H1 (cell line): ENCODE measurements around the gene SCCPDH. TPM values are rescaled to one million over a fixed set of nuclear protein-coding genes. Genes with fewer than 3 reads are reported as not detected.

Experiments used
- CTCF ChIA-PET: fragments of 300-600 bp; sonication (Branson Sonifier 250); formaldehyde crosslinking; loops from one replicate; lab custom pipeline; 2021; ENCODE audit not compliant: partially characterized antibody; lab: Charles Lee
- POLR2A ChIA-PET: fragments of 300-600 bp; sonication (Branson Sonifier 250); formaldehyde crosslinking; loops from one replicate; lab custom pipeline; 2021; ENCODE audit warnings: inconsistent platforms; ENCODE audit not compliant: partially characterized antibody; lab: Charles Lee
- DNase-seq, 2 experiments: peaks; one replicate each; pipeline versions ENCODE4 v3.0.0 to v3.0.0-alpha.2; 2010 to 2022; ENCODE audit warnings: low spot score in 2 of 2, low read depth in 1 of 2, mixed read lengths in 1 of 2
- FAIRE-seq: peaks from 2 replicates; lab custom pipeline; 2011; peaks lifted over from hg19 to GRCh38; lab: Jason Lieb, UNC
- H2AFZ ChIP-seq: 2 replicates; pipeline ENCODE4 v1.8.1; 2012; ENCODE audit warnings: low read length, inconsistent platforms
- H2AK5ac ChIP-seq: 2 replicates; pipeline ENCODE4 v1.6.1; 2013; ENCODE audit warnings: low read depth, low read length
- H2BK120ac ChIP-seq: replicated peaks from 2 replicates; pipeline ENCODE3; 2013; ENCODE audit warnings: low read depth, low read length, inconsistent platforms
- H2BK12ac ChIP-seq: 2 replicates; pipeline ENCODE4 v1.6.1; 2013; ENCODE audit warnings: low read depth, low read length
- H2BK15ac ChIP-seq: 2 replicates; pipeline ENCODE4 v1.6.1; 2013; ENCODE audit warnings: low read length
- H2BK20ac ChIP-seq: 2 replicates; pipeline ENCODE4 v1.6.1; 2013; ENCODE audit warnings: low read length
- H2BK5ac ChIP-seq: 2 replicates; pipeline ENCODE4 v1.6.1; 2013; ENCODE audit warnings: low read depth, low read length
- H3K14ac ChIP-seq: 2 replicates; pipeline ENCODE4 v1.6.1; 2013; ENCODE audit warnings: inconsistent platforms; ENCODE audit not compliant: insufficient read length
- H3K18ac ChIP-seq: 2 replicates; pipeline ENCODE4 v1.6.1; 2013; ENCODE audit warnings: low read length; ENCODE audit errors: extremely low read depth
- H3K23ac ChIP-seq: 2 replicates; pipeline ENCODE4 v1.6.1; 2013; ENCODE audit warnings: inconsistent platforms; ENCODE audit not compliant: insufficient read length
- H3K23me2 ChIP-seq: 2 replicates; pipeline ENCODE4 v1.6.1; 2013; ENCODE audit warnings: low read depth, low read length
- H3K27ac ChIP-seq: 2 replicates; pipeline ENCODE4 v1.6.1; 2011; ENCODE audit warnings: low read depth, low read length, inconsistent platforms
- H3K27me3 ChIP-seq, 4 experiments: replicated peaks in 1 of 4; 1 replicate in 1 of 4; 2 replicates in 3 of 4; pipeline versions ENCODE4 v1.6.1 to v1.8.1; 2011 to 2013; ENCODE audit warnings: low read length in 3 of 4, mild to moderate bottlenecking in 3 of 4, inconsistent platforms in 2 of 4, mixed read lengths in 2 of 4, moderate library complexity in 1 of 4; ENCODE audit not compliant: control insufficient read depth in 3 of 4, insufficient read depth in 3 of 4; ENCODE audit errors: extremely low read depth in 1 of 4
- H3K36me3 ChIP-seq, 4 experiments: 2 replicates each; pipeline versions ENCODE4 v1.6.1 to v1.8.1; 2011 to 2013; ENCODE audit warnings: mild to moderate bottlenecking in 4 of 4, low read length in 3 of 4, moderate library complexity in 2 of 4, control low read depth in 1 of 4, inconsistent platforms in 1 of 4; ENCODE audit not compliant: insufficient read depth in 4 of 4, control insufficient read depth in 2 of 4
- H3K4ac ChIP-seq: replicated peaks from 2 replicates; pipeline ENCODE3; 2013; ENCODE audit warnings: low read length, low read depth, mixed read lengths, inconsistent platforms; ENCODE audit not compliant: insufficient read length
- H3K4me1 ChIP-seq, 4 experiments: replicated peaks in 1 of 4; 1 replicate in 1 of 4; 2 replicates in 3 of 4; pipeline versions ENCODE4 v1.6.1 to v1.8.1; 2011 to 2013; ENCODE audit warnings: low read length in 3 of 4, inconsistent platforms in 2 of 4, mixed read lengths in 1 of 4; ENCODE audit not compliant: insufficient read depth in 4 of 4, control insufficient read depth in 3 of 4
- H3K4me2 ChIP-seq, 2 experiments: 2 replicates each; pipeline versions ENCODE4 v1.6.1 to v1.8.1; 2011 to 2013; ENCODE audit warnings: low read depth in 2 of 2, low read length in 2 of 2, control low read depth in 1 of 2, inconsistent platforms in 1 of 2, mild to moderate bottlenecking in 1 of 2; ENCODE audit not compliant: insufficient read depth in 1 of 2
- H3K4me3 ChIP-seq, 4 experiments: fragments of 200-600, 300-600 bp in 1 of 4; sonication (generic), shearing (Covaris generic), sonication (Bioruptor Twin) in 1 of 4; 2 replicates each; pipeline versions ENCODE4 v1.5.1 to v1.8.1; 2011 to 2016; ENCODE audit warnings: low read length in 4 of 4, low read depth in 3 of 4, control low read depth in 2 of 4, inconsistent platforms in 2 of 4, mild to moderate bottlenecking in 2 of 4, mixed read lengths in 1 of 4, moderate library complexity in 1 of 4; ENCODE audit not compliant: insufficient read depth in 2 of 4; ENCODE audit errors: extremely low read depth in 1 of 4
- H3K56ac ChIP-seq: replicated peaks from 2 replicates; pipeline ENCODE3; 2013; ENCODE audit warnings: low read depth, mild to moderate bottlenecking, mixed read lengths, low read length, inconsistent platforms; ENCODE audit not compliant: insufficient read length
- H3K79me1 ChIP-seq: 2 replicates; pipeline ENCODE4 v1.6.1; 2013; ENCODE audit warnings: low read depth, low read length, control low read depth
- H3K79me2 ChIP-seq, 2 experiments: 2 replicates each; pipeline versions ENCODE4 v1.6.1 to v1.8.1; 2012 to 2013; ENCODE audit warnings: low read length in 2 of 2, mild to moderate bottlenecking in 2 of 2, inconsistent platforms in 1 of 2; ENCODE audit not compliant: insufficient read depth in 2 of 2, control insufficient read depth in 1 of 2
- H3K9ac ChIP-seq, 4 experiments: replicated peaks in 1 of 4; 1 replicate in 1 of 4; 2 replicates in 3 of 4; pipeline versions ENCODE4 v1.6.1 to v1.8.1; 2011 to 2013; ENCODE audit warnings: low read depth in 3 of 4, low read length in 3 of 4, control low read depth in 2 of 4, mild to moderate bottlenecking in 2 of 4, moderate library complexity in 2 of 4, inconsistent platforms in 1 of 4; ENCODE audit errors: extremely low read depth in 1 of 4
- H3K9me3 ChIP-seq, 2 experiments: 2 replicates each; pipeline versions ENCODE4 v1.6.1 to v1.8.1; 2012 to 2013; ENCODE audit warnings: mild to moderate bottlenecking in 2 of 2, moderate library complexity in 2 of 2, control low read depth in 1 of 2, inconsistent platforms in 1 of 2, low read depth in 1 of 2, low read length in 1 of 2, mixed read lengths in 1 of 2; ENCODE audit not compliant: insufficient read depth in 2 of 2
- H4K20me1 ChIP-seq, 2 experiments: replicated peaks in 1 of 2; 2 replicates each; pipeline versions ENCODE3 to v1.8.1; 2011 to 2013; ENCODE audit warnings: inconsistent platforms in 2 of 2, low read length in 2 of 2, mild to moderate bottlenecking in 1 of 2; ENCODE audit not compliant: insufficient read depth in 2 of 2, control insufficient read depth in 1 of 2
- H4K5ac ChIP-seq: 2 replicates; pipeline ENCODE4 v1.6.1; 2013; ENCODE audit warnings: low read length, low read depth, mixed read lengths, inconsistent platforms; ENCODE audit not compliant: insufficient read length
- H4K8ac ChIP-seq: 2 replicates; pipeline ENCODE4 v1.8.0; 2013; ENCODE audit warnings: mild to moderate bottlenecking, moderate library complexity, low read length, inconsistent platforms; ENCODE audit not compliant: insufficient read depth; ENCODE audit errors: extremely low read depth
- H4K91ac ChIP-seq: replicated peaks from 2 replicates; pipeline ENCODE3; 2013; ENCODE audit warnings: low read length, mixed read lengths, inconsistent platforms; ENCODE audit not compliant: insufficient read length
- ASH2L ChIP-seq: fragments of 200-600, 300-600 bp; sonication (generic); IDR thresholded peaks from one replicate; pipeline ENCODE4 v1.7.1; 2017; ENCODE audit warnings: low read length
- CREB1 ChIP-seq: IDR thresholded peaks from 2 replicates; pipeline ENCODE4 v1.6.1; 2012; ENCODE audit warnings: inconsistent platforms
- JUND ChIP-seq: IDR thresholded peaks from 2 replicates; pipeline ENCODE4 v1.6.1; 2011; ENCODE audit warnings: mild to moderate bottlenecking, improper control_type of control experiment, low read length
- NANOG ChIP-seq: IDR thresholded peaks from 2 replicates; pipeline ENCODE4 v1.6.1; 2011; ENCODE audit warnings: low read length, low read depth, mild to moderate bottlenecking, inconsistent platforms; ENCODE audit not compliant: insufficient read depth, poor library complexity, severe bottlenecking
- PHF8 ChIP-seq: fragments of 200-600 bp; sonication (generic); conservative IDR thresholded peaks from 2 replicates; pipeline ENCODE4 v1.7.1; 2012; ENCODE audit warnings: low read depth, mild to moderate bottlenecking, inconsistent platforms, low read length, moderate library complexity
- RBBP5 ChIP-seq: IDR thresholded peaks from 2 replicates; pipeline ENCODE4 v1.7.1; 2012; ENCODE audit warnings: low read depth, mild to moderate bottlenecking, inconsistent platforms, low read length, moderate library complexity, borderline replicate concordance
- SIN3A ChIP-seq, 2 experiments: IDR thresholded peaks in 1 of 2; conservative IDR thresholded peaks in 1 of 2; 2 replicates each; pipeline ENCODE4 v1.6.1; 2011 to 2012; ENCODE audit warnings: low read length in 2 of 2, improper control_type of control experiment in 1 of 2, low read depth in 1 of 2, mild to moderate bottlenecking in 1 of 2
- WGBS, 2 experiments: shearing (Covaris generic) in 1 of 2; methylation state at CpG; one replicate each; pipeline versions ENCODE4 v1.1.6 to v1.1.7; 2013 to 2015; ENCODE audit warnings: low lambda C conversion rate in 2 of 2, mixed read lengths in 2 of 2, inconsistent platforms in 1 of 2, low coverage in 1 of 2, missing lambda C conversion rate in 1 of 2; ENCODE audit not compliant: insufficient replicate concordance in 2 of 2, insufficient coverage in 1 of 2, insufficient read length in 1 of 2; ENCODE audit errors: extremely low coverage in 1 of 2, missing lambda C conversion rate in 1 of 2; 5-methylcytosine and 5-hydroxymethylcytosine counted together
- polyA plus RNA-seq, 7 experiments: library from polyadenylated mRNA; depleted of rRNA in 3 of 7; stranded (reverse) in 5 of 7; unstranded in 2 of 7; fragments of >200 nt in 5 of 7; fragments of 200-250 nt in 2 of 7; gene quantifications; 1 replicate in 5 of 7; 2 replicates in 1 of 7; 4 replicates in 1 of 7; pipeline versions ENCODE4 v1.2.1 to v1.2.3, GENCODE V29; 2011 to 2013; ENCODE audit warnings: missing spikeins in 2 of 7, mixed read lengths in 2 of 7
- total RNA-seq: library from RNA; stranded (reverse); fragmentation: NEBNext Ultra II Directional; extraction: Animal tissue kit (Norgen Biotek cat#: 25700); gene quantifications from 2 replicates; pipeline ENCODE4 v1.2.1, GENCODE V29; 2021
- TF ChIP-seq, protein P1 (sequence below): IDR thresholded peaks from 2 replicates; pipeline ENCODE4 v1.6.1; 2012; ENCODE audit warnings: inconsistent platforms

SCCPDH gene
- total and polyA plus RNA-seq, 2 of the 8 experiments (the other 6 are each of a cell fraction or from before 2014, with no cell fraction given), result 9.5 to 17.0 TPM

DNA sequence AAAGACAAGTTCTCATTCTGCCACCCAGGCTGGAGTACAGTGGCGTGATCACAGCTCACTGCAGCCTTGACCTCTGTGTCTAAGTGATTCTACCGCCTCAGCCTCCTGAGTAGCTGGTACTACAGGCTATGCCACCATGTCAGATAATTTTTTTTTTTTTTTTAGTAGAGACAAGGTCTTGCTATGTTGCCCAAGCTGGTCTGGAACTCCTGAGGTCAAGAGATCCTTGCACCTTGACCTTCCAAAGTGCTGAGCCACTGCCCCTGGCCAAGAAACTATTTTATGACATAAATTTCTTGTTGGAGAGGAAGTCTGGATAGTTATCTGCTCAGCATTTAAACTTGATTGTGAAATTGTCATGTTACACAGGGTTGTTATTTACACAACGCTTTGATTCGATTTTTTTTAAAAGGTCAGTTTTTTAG lies 2.1 kb downstream of the SCCPDH start:
- H2BK12ac ChIP-seq, result no peak overlapping the region
- H3K14ac ChIP-seq, result no peak overlapping the region
- H2AK5ac ChIP-seq, result no peak overlapping the region
- H2BK15ac ChIP-seq, result no peak overlapping the region
- no peak overlapping the region for H3K56ac ChIP-seq
- H3K23ac ChIP-seq, result no peak overlapping the region
- ChIA-PET POLR2A (no interaction called here), CTCF (no interaction called here)
- no peaks in the 10 kb centered on the region for H3K79me1 ChIP-seq
- peaks cover 4 to 6% of the 10 kb centered on the region in 2 experiments; a peak in 1 of 4 replicates for H3K9me3 ChIP-seq
- FAIRE-seq, result no peak
- no peaks in the 10 kb centered on the region for H4K20me1 ChIP-seq
- H4K8ac ChIP-seq, result no peak overlapping the region
- no peak overlapping the region for H4K91ac ChIP-seq
- DNase-seq, result no peak
- H3K9ac ChIP-seq, result no peak overlapping the region
- H2AFZ ChIP-seq, result no peak overlapping the region
- no peak overlapping the region for H2BK5ac ChIP-seq
- peaks cover 0 to 3% (median 3%) of the 10 kb centered on the region in 4 experiments; a peak in 3 of 7 replicates for H3K27me3 ChIP-seq
- no peak overlapping the region for H3K18ac ChIP-seq
- no peak overlapping the region for H3K27ac ChIP-seq
- H4K5ac ChIP-seq, result no peak overlapping the region
- 91% methylated on average over 4 of the region's 4 CpGs; no CpG with 5 or more reads in 1 of the 2 experiments for WGBS, 2 experiments
- H3K4me2 ChIP-seq, result no peak overlapping the region
- H3K36me3 ChIP-seq, result peaks cover 0 to 27% (median 6%) of the 10 kb centered on the region in 4 experiments; a peak in 5 of 8 replicates
- TF ChIP-seq, protein P1, sequence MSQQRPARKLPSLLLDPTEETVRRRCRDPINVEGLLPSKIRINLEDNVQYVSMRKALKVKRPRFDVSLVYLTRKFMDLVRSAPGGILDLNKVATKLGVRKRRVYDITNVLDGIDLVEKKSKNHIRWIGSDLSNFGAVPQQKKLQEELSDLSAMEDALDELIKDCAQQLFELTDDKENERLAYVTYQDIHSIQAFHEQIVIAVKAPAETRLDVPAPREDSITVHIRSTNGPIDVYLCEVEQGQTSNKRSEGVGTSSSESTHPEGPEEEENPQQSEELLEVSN, result no peak
- TF ChIP-seq ASH2L (no peak), PHF8 (no peak), RBBP5 (no peak), JUND (no peak), NANOG (no peak), CREB1 (no peak), SIN3A (conservative IDR thresholded peaks at IDR 0.05 in 1 of 2, IDR thresholded peaks at IDR 0.05 in 1 of 2; ENCODE audit: low read depth in 1 of 2, low read length in 2 of 2) (no peak)
- H3K4ac ChIP-seq, result no peak overlapping the region
- no peak overlapping the region for H3K4me3 ChIP-seq
- no peak overlapping the region for H2BK120ac ChIP-seq
- no peak overlapping the region for H2BK20ac ChIP-seq
- no peaks in the 10 kb centered on the region for H3K4me1 ChIP-seq
- H3K23me2 ChIP-seq, result peaks cover 9% of the 10 kb centered on the region; the same call in 1 of the 2 replicates
- H3K79me2 ChIP-seq, result no peaks in the 10 kb centered on the region
